Stimulated activated CD4-positive, alpha-beta T cell treated with anti-CD3 and anti-CD28 coated beads, Interleukin-1b, Interleukin-23, amount 100 ng/mL, for 24 hours (primary cell): Measurements from ENCODE around the gene PCAT7.
"Not testable (repeated sequence)": the region's sequence is repeated elsewhere in the genome, so short reads cannot be mapped to it uniquely, and the experiment has no call there.

Experiments
- DNase-seq, 4 experiments: peaks; one replicate each; pipeline ENCODE4 v3.0.0-alpha.2; 2020; ENCODE audit warnings: low read depth in 4 of 4, low spot score in 1 of 4

PCAT7 gene

DNA sequence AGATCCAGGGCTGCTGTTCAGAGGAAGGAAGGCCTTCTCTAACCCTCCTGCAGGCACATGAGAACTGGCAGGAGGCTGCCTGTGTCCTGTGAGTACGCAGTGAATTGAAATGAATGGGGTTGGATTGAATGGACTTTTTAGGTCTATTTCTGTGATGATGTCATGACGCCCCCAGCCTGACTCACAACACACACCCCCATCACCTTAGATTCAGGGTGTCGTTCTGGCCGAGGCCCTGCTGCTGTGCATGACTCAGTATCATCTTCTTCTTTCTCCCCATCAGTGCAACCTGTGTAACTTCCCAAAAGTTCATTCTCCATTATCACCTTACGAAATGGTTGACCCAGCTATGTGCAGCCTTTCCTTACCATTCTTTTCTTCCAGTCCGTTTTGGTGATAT is 5.4 kb downstream of the PCAT7 start:
- no peak for DNase-seq

GRCh38 chr9:94563548-94563947 is 8.7 kb downstream of the PCAT7 start:
- no peak for DNase-seq

- not testable (repeated sequence) for DNase-seq
Observed at GRCh38 chr9:94564279-94564678, 9.4 kb downstream of the PCAT7 start.

DNA sequence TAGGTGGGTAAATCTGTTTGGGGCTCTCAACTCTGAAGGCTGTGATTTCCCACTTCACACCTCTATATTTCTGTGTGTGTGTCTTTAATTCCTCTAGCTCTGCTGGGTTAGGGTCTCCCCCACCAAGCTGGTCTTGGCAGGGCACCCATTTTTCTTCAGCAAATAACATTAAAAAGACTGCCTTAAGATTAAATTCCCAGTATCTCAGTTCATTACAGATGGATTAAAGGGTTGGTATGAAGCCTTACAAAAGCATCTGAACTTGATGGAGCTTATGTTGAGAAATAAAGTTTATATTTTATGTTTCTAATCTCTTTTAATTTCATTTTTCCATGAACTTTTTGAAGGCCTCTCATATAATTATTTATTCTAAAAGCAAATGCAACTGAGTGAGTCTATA is 11.7 kb downstream of the PCAT7 start:
- no peak for DNase-seq

- DNase-seq: no peak
Observed at GRCh38 chr9:94567271-94567670, 12.4 kb downstream of the PCAT7 start.

DNA sequence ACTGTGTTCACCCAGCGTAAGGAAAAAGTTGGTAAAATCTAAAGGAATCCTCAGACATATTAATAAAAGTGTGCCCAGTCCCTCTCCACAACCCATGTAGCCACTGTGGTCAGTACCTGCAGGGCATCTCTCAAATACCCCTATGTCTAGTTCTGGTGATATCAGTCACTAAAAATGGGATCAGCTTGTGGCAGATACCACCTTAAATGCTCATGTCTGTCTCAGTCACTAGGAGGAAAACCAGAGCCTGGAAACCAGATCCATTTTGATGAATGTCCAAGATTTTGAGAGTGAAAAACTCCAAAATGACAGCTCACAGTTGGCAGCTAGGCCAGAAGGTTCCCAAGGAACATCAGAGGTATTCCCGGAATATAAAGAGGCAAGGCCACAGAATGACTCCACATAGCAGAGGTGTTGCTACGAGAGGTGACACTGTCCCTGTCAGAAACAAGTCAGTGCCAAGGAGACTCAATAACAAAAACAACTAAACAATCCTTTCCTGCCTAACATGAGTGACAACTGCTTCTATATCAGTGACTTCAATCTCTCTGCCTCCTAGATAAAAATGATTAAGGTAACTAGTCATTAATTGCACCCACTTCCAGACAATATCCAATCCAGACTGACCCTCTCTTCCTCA is 13.5 kb downstream of the PCAT7 start:
- no peak for DNase-seq

DNA sequence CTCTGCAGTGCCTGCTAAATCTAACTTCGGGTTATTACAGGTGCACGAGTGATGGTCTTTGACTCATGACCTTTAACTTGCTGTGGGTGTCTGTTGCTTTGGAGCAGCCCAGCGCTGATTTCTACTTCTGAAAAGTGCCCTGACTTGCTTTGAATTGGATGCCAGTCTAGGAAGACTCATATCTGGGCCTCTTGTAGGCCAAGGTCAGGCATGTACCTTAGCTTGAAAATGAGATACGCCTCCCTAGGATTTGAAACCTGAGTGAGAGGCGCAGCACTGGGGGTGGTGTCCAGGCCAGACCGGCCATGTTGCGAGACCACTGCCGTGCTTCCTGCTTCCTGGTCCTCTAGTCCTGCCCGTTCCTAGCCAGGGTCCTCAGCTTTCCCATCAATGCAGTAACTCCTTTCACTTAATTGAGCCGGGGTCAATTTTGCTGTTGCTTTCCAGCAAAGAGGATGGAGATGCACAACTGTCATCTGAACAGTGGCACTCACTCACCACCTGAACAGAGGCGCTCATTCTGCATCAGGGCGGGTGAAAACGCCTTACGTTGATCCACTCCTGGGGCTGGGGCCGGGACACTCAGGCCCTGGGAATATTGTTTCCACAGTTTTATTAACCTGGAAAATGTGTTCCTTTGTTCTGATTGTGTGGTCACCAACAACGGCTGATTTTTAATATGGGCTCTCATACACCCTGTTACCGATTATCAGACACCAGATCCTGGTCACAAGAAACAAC is 14.3 kb downstream of the PCAT7 start:
- DNase-seq: no peak

DNA sequence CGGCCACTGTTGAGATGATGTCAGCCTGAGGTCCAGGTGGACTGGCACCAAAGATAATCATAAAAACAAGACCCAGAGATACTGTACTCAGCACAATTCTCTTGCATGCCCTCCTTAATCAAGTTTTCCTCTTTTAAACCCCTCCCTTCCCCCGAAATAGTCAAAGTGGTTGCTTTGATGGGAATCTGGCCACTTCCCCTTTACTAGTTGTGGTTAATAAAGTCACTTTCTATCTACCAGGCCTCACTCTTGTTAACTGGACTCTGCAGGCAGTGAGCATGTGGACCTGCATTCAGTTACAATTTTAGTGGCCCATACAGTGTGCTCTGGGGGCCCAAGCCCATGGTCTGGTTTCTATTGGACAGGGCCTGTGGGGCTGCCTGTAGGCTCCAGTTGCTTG is 21.2 kb downstream of the PCAT7 start:
- no peak for DNase-seq

- DNase-seq: no peak
Observed at GRCh38 chr9:94577036-94577435, 22.2 kb downstream of the PCAT7 start.

DNA sequence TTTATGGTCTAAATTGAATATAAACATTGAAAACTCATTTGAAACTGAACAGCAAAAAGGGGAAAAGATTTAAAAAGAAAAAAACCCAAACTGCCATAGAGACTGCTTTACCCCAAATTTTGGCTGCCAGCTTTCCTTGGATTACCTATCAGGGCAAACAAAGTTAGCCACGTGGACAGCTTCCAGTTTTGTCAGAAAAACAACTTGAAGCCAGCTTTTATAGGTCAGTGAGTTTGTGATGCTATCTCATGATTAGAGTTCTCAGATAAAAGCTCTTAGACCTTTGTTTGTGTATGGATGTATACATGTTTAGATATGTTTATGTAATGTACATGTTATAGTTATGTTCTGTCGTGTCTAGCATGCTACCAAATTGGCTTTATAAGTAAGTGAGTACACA is 22.7 kb downstream of the PCAT7 start:
- DNase-seq: no peak

- no peak for DNase-seq
Observed at GRCh38 chr9:94581728-94582127, 26.8 kb downstream of the PCAT7 start.

GRCh38 chr9:94584555-94584954 is 29.7 kb downstream of the PCAT7 start:
- DNase-seq: no peak

DNA sequence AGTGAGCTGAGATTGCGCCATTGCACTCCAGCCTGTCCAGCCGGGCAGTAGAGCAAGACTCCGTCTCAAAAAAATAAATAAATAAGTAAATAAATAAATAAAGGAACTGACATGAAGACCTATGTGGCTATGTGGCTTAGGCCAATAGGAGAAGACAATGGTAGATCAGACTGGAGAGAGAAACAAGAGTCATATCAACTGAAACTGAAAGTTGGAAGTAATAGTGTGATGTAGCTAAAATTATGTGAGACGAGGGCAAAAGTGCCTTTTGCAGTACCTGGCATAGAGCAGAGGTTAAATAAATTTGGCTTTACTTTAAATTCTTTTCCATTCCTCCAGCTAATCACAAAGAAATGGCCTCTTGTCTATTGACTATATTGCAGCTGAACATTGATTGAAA is 31.4 kb downstream of the PCAT7 start:
- DNase-seq: no peak

- DNase-seq: no peak
Observed at GRCh38 chr9:94586814-94587213, 31.9 kb downstream of the PCAT7 start.

DNA sequence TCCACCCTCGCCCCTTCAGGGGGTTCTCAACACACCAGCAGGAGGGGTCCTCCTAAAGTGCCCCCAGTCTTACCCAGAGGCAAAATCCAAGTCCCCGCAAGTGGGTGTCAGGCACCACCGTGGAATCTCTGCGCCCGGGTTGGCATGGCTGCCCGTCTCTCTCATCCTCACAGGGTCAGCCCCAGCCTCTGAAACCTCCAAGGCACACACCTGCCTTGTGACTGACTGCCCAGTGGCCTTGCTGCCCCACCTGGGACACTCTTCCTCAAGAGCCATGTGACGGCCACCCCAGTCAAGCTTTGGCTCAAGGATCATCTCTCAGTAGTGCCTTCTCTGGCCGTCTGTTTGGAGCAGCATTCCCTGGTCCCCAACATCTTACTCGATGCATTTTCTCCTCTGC is 33.8 kb downstream of the PCAT7 start:
- DNase-seq: no peak

DNA sequence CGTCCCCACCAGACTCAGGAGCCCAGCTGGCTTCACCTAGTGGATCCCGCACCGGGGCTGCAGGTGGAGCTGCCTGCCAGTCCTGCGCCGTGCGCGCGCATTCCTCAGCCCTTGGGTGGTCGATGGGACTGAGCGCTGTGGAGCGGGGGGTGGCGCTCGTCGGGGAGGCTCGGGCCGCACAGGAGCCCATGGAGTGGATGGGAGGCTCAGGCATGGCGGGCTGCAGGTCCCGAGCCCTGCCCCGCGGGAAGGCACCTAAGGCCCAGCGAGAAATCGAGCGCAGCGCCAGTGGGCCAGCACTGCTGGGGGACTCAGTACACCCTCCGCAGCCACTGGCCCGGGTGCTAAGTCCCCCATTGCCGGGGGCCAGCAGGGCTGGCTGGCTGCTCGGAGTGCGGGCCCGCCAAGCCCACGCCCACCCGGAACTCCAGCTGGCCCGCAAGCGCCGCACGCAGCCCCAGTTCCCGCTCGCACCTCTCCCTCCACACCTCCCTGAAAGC is 36.2 kb downstream of the PCAT7 start:
- DNase-seq: not testable (repeated sequence)

- DNase-seq: no peak
Observed at GRCh38 chr9:94591876-94592275, 37.0 kb downstream of the PCAT7 start.

DNA sequence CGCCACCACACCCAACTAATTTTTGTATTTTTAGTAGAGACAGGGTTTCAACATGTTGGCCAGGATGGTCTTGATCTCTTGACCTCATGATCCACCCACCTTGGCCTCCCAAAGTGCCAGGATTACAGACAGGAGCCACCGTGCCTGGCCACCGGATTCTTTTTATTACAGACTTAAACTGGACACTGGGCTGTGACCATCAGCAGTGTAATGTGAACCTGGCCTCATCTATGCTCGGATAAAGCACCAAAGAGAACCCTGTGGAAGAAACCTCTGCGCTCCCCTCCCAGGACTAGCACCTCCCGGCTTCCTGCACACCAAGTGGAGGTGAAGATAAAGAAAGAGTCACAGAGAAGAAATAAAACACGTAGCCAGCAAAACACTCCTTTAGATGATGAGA is 37.8 kb downstream of the PCAT7 start:
- not testable (repeated sequence) for DNase-seq

DNA sequence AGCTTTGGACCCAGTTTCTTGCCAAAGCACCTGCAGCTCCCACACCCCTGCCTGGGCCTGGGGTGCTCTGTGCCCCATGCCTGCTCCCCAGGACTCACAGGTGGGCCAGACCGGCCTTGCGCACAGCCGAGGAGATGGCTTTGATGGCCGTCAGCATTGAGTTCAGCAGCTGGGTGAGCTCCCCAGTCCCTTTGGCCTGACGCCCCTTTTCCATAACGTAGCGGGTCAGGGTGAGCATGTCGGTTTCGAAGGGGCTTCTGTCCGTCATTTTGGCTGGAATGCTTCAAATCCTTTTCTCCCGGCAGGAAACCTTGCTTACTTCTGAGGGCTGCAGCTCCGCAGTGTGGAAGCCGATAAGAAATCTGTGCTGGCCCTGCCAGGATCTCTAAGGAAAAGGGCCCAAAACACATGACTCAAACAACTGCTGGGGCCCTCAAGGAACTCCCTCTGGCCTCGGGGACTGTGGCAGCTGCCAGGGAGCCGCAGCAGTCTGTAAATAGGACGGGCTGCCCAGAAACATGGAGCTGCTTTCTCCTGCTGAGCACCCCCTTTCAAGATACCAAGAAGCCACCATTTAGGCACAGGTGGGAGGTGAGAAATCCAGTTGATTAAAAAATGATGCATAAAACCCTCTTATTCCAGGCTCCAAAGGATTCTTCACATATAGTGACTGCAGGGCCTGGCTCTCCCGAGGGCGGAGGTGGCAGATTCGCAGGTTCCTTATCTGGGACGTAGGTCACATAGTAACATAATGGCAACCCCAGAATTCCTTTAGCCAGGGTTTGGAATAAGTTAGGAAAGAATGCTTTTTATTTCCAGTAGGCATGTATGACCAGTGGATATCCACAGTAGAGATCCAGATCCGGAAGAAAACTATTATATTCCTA is 38.8 kb downstream of the PCAT7 start, which contains the start of gene FBP2:
FBP2 (minus strand) TSS at position 366 of the 887 bp plus-strand sequence; CDS start at position 268, 98 bp downstream.
- no peak for DNase-seq

DNA sequence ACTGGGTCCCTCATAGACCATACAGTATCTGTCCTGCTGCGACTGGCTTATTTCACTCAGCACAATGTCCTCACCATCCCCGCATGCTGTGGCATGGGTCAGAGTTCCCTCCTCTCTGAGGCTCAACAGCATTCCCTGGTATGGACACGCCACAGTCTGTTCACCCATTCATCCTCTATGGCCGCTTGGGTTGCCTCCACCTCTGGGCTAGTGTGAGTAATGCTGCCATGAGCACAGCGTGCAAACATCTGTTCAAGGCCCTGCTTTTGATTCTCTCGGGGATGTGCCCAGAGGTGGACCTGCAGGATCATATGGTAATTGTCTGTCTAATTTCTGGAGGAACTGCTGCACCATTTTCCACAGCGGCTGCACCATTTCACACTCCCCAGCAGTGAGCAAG is 44.2 kb downstream of the PCAT7 start:
- DNase-seq: no peak

DNA sequence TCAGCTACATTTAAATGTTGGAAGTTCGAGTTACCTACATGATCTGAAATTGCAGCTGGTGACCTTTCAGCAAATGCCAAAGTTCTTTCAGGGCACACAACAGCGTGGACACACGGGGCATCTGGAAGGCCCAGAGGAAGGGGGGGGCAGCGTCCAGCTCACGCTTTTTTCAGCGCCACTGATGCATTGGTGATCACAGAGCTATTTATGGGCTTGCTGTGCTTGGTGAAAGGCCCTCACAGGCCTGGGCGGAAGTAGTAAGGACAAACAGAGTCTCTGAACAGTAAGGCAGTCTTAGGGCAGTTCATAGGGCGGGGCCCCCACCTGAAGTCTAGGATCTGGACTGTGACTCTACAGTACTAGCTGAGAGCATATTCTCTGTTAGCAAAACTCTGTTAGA is 45.4 kb downstream of the PCAT7 start:
- no peak for DNase-seq

- DNase-seq: no peak
Observed at GRCh38 chr9:94600715-94601114, 45.8 kb downstream of the PCAT7 start.
